AG04450 (cell line): Measurements from ENCODE around the gene EVX1. TPM values are rescaled to one million over a fixed set of nuclear protein-coding genes. Genes with fewer than 3 reads are reported as not detected.

ENCODE experiments used
- CTCF ChIA-PET: fragments of 300-600, 350-600 bp; formaldehyde crosslinking; extraction: SDS; loops from one replicate; lab custom pipeline; 2022; ENCODE audit warnings: antibody characterized with exemption, inconsistent platforms; lab: Charles Lee
- POLR2A ChIA-PET: fragments of 350-600 bp; formaldehyde crosslinking; extraction: SDS; loops from one replicate; lab custom pipeline; 2021; ENCODE audit warnings: antibody characterized with exemption, inconsistent platforms; lab: Yijun Ruan, JAX
- DNase-seq: peaks from one replicate; pipeline ENCODE4 v3.0.0-alpha.2; 2011; ENCODE audit warnings: low read depth, low spot score
- H3K27ac ChIP-seq: one replicate; pipeline ENCODE4 v1.5.1; 2012; ENCODE audit warnings: low read depth, low read length, control low read depth
- H3K27me3 ChIP-seq: one replicate; pipeline ENCODE4 v1.6.0; 2012; ENCODE audit warnings: low read length; ENCODE audit not compliant: control insufficient read depth, insufficient read depth
- H3K4me3 ChIP-seq: 2 replicates; pipeline ENCODE4 v1.5.1; 2011; ENCODE audit warnings: mild to moderate bottlenecking, low read depth, low read length, control low read depth
- H3K9me3 ChIP-seq: 2 replicates; pipeline ENCODE4 v1.5.1; 2012; ENCODE audit warnings: low read length; ENCODE audit not compliant: control insufficient read depth, insufficient read depth
- CTCF ChIP-seq: IDR thresholded peaks from 2 replicates; pipeline ENCODE4 v1.5.1; 2011; ENCODE audit warnings: low read depth, low read length, control low read depth, inconsistent platforms
- polyA plus RNA-seq: library from polyadenylated mRNA; depleted of rRNA; stranded (reverse); fragments of >200 nt; gene quantifications from 2 replicates; pipeline ENCODE4 v1.2.3, GENCODE V29; 2011

Gene EVX1
- polyA plus RNA-seq, 1 experiment = not detected

DNA sequence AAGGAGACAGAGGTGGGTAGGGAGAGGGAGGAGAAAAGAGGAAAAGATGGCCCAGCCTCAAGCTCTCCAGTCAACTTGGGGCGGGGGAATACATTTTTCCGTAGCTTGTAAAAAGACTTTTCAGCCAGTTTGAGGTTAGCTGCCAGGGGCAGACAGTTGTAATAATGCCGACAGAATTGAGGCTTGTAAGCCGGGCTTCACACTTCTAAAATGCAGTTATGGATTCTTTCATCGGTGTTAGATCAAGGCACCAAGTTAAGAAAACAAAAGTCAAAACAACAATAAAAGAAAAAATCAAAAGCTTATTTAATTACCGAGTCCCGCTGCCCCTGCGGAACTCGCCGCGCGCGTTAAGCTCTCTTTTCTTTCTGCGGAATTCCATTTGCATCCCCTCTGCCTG, 448 bp upstream of the EVX1 start:
- Histone ChIP-seq H3K27me3 (peaks cover 97% of the 10 kb centered on the region), H3K4me3 (no peak overlapping the region), H3K9me3 (peaks cover 23% of the 10 kb centered on the region), H3K27ac (no peak overlapping the region)
- no peak for TF ChIP-seq CTCF
- ChIA-PET CTCF (interaction anchor here (1.0 kb wide), 1 partner anchor 854 kb away, joined by 3 read pairs; no protein-coding TSS in a partner anchor), POLR2A (no interaction called here)
- no peak for DNase-seq

- ChIA-PET CTCF (interaction anchor here (0.5 kb wide), 1 partner anchor 33 kb away, joined by 4 read pairs; no protein-coding TSS in a partner anchor), POLR2A (no interaction called here)
- H3K27me3 ChIP-seq = peaks cover 98% of the 10 kb centered on the region
- no peak for TF ChIP-seq CTCF
- no peak overlapping the region for H3K4me3 ChIP-seq
- no peak overlapping the region for H3K27ac ChIP-seq
- DNase-seq = no peak
- H3K9me3 ChIP-seq = peaks cover 21% of the 10 kb centered on the region
Measured at GRCh38 chr7:27243340-27244163, 950 bp downstream of the EVX1 start.

GRCh38 chr7:27244488-27245123, 2.0 kb downstream of the EVX1 start:
- CTCF ChIA-PET = no interaction called here
- no peak overlapping the region for H3K27ac ChIP-seq
- peaks cover 98% of the 10 kb centered on the region for H3K27me3 ChIP-seq
- no peak for TF ChIP-seq CTCF
- no peak for DNase-seq
- H3K4me3 ChIP-seq = no peak overlapping the region
- POLR2A ChIA-PET = no interaction called here
- peaks cover 19% of the 10 kb centered on the region for H3K9me3 ChIP-seq

DNA sequence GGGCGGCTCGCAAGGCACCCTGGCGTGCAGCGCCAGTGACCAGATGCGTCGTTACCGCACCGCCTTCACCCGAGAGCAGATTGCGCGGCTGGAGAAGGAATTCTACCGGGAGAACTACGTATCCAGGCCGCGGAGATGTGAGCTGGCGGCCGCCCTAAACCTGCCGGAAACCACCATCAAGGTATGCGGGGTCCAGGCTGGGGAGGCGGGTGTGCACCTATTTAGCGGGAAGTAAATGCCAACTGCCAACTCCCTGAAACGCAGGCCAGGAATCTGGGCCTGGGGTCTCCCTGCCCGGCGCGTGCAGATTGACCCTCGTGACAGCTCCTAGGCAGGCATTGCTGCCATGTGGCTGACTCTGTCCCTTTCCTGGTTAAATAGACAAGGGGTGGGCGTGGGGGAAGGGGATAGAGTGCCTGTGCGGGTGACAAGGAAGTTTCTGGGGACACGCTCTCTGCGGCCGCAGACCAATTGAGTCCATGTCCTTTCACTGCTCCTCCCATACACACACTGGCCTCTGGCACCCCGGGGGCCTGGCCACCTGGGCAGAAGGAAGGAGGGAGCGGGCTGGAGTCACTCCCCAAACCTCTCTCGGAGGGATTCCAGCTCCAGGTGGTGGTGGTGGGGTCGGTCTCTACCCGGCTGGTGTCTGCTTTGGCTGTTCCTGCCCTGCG, 2.7 kb downstream of the EVX1 start:
- no peak overlapping the region for H3K4me3 ChIP-seq
- H3K27me3 ChIP-seq = peaks cover 98% of the 10 kb centered on the region
- peaks cover 19% of the 10 kb centered on the region for H3K9me3 ChIP-seq
- H3K27ac ChIP-seq = no peak overlapping the region
- POLR2A ChIA-PET = no interaction called here
- DNase-seq = no peak
- TF ChIP-seq CTCF = no peak
- CTCF ChIA-PET = no interaction called here
